ENCODE data around the gene FLOT1. TPM values are rescaled to one million over a fixed set of nuclear protein-coding genes. Genes with fewer than 3 reads are reported as not detected.

Gene FLOT1
- total and polyA plus RNA-seq, 7 experiments from 2014 or later, result 59.4 to 204 (median 85.4) TPM

- no peaks in the 10 kb centered on the region for H3K9me3 ChIP-seq (ENCODE audit: control insufficient read depth in 2 of 3, low read length in 3 of 3)
- Mint-ChIP-seq H3K4me1 (peaks cover 42 to 54% (median 47%) of the 10 kb centered on the region in 7 donors), H3K36me3 (peaks cover 13 to 57% (median 19%) of the 10 kb centered on the region in 5 donors), H3K9me3 (peaks cover 0 to 5% (median 0%) of the 10 kb centered on the region in 11 donors), H3K27ac (peak within 1 kb of the TSS; percentile 90 to 99 (median 98)), H3K27me3 (no peaks in the 10 kb centered on the region), H3K4me3 (peak within 1 kb of the TSS; percentile 90 to 100 (median 97))
- peak within 1 kb of the TSS; percentile 98 for H3K4me3 ChIP-seq (ENCODE audit: low read length)
- H3K27me3 ChIP-seq (ENCODE audit: control insufficient read depth in 2 of 2, insufficient read depth in 2 of 2, low read length in 2 of 2), result no peaks in the 10 kb centered on the region
- peak within 1 kb of the TSS; percentile 95 for H3K27ac ChIP-seq (ENCODE audit: low read depth, low read length)
- intact Hi-C loops (cut with micrococcal nuclease), result loop anchor here in 1 of 2 donors (1.0 kb wide), 1 partner anchor 31 kb away; the partner anchor contains the start of gene MDC1
- peaks cover 17 to 27% of the 10 kb centered on the region in 2 donors for H3K4me1 ChIP-seq (ENCODE audit: control insufficient read depth in 2 of 2, insufficient read depth in 2 of 2, low read length in 2 of 2)
- H3K36me3 ChIP-seq (ENCODE audit: control insufficient read depth in 2 of 3, insufficient read depth in 3 of 3, low read length in 3 of 3), result peaks cover 0 to 36% (median 0%) of the 10 kb centered on the region in 3 experiments
- DNase-seq (peak; percentile 54 to 86 (median 68)), ATAC-seq (peak; percentile 67)
- POLR2A ChIA-PET, result interaction anchor here (0.6 to 15.7 kb wide), 4 partner anchors 11 to 71 kb away, joined by 3 to 499 read pairs (median 8); partner anchors contain the start of genes DHX16, MDC1 and TUBB
- CTCF ChIA-PET, result interaction anchor here (1.3 to 8.9 kb wide), 3 partner anchors 34 to 46 kb away, joined by 3 to 304 read pairs (median 4); partner anchors contain the start of genes MDC1 and TUBB
Measured at GRCh38 chr6:30686009-30686907, 56.2 kb downstream of the FLOT1 start, which contains the start of gene PPP1R18. PPP1R18 (minus strand) TSS chr6:30686645; CDS start chr6:30686018, 627 bp downstream.

GRCh38 chr6:30685157-30686008 lies 57.1 kb downstream of the FLOT1 start:
- ATAC-seq (no peak), DNase-seq (peak in 2 of 9 donors; percentile 16 to 44)
- H3K4me1 Mint-ChIP-seq, result peaks cover 42 to 54% (median 46%) of the 10 kb centered on the region in 7 donors
- no peaks in the 10 kb centered on the region for H3K27me3 Mint-ChIP-seq
- Histone ChIP-seq H3K27me3 (ENCODE audit: control insufficient read depth in 2 of 2, insufficient read depth in 2 of 2, low read length in 2 of 2) (no peaks in the 10 kb centered on the region), H3K36me3 (ENCODE audit: control insufficient read depth in 2 of 3, insufficient read depth in 3 of 3, low read length in 3 of 3) (peaks cover 0 to 36% (median 1%) of the 10 kb centered on the region in 3 experiments), H3K4me3 (ENCODE audit: low read length) (peak overlapping the region; percentile 98), H3K9me3 (ENCODE audit: control insufficient read depth in 2 of 3, low read length in 3 of 3) (no peaks in the 10 kb centered on the region), H3K27ac (ENCODE audit: low read depth, low read length) (peak overlapping the region; percentile 95), H3K4me1 (ENCODE audit: control insufficient read depth in 2 of 2, insufficient read depth in 2 of 2, low read length in 2 of 2) (peaks cover 21 to 22% of the 10 kb centered on the region in 2 donors)
- ChIA-PET POLR2A (interaction anchor here (0.6 to 15.7 kb wide), 6 partner anchors 10 to 133 kb away, joined by 3 to 499 read pairs (median 5); partner anchors contain the start of genes DHX16, MDC1 and TUBB), CTCF (interaction anchor here (1.3 to 8.9 kb wide), 3 partner anchors 35 to 46 kb away, joined by 3 to 304 read pairs (median 4); partner anchors contain the start of genes MDC1 and TUBB)
- peaks cover 0 to 5% (median 0%) of the 10 kb centered on the region in 11 donors for H3K9me3 Mint-ChIP-seq
- peak overlapping the region; percentile 90 to 99 (median 98) for H3K27ac Mint-ChIP-seq
- peaks cover 17 to 62% (median 19%) of the 10 kb centered on the region in 5 donors for H3K36me3 Mint-ChIP-seq
- intact Hi-C loops (cut with micrococcal nuclease), result loop anchor here in 1 of 2 donors (1.0 kb wide), 1 partner anchor 32 kb away; the partner anchor contains the start of gene MDC1
- H3K4me3 Mint-ChIP-seq, result peak overlapping the region; percentile 90 to 100 (median 97)

- peak overlapping the region; percentile 95 for H3K27ac ChIP-seq (ENCODE audit: low read depth, low read length)
- H3K9me3 ChIP-seq (ENCODE audit: control insufficient read depth in 2 of 3, low read length in 3 of 3), result no peaks in the 10 kb centered on the region
- H3K27ac Mint-ChIP-seq, result peak overlapping the region; percentile 96 to 99 (median 98)
- peak overlapping the region; percentile 98 for H3K4me3 ChIP-seq (ENCODE audit: low read length)
- POLR2A ChIA-PET, result interaction anchor here (0.9 to 15.7 kb wide), 9 partner anchors 6 to 114 kb away, joined by 3 to 499 read pairs (median 7); partner anchors contain the start of genes MDC1, NRM and TUBB
- intact Hi-C loops (cut with micrococcal nuclease), result loop anchor here (5.0 kb wide), 3 partner anchors 143 to 473 kb away; partner anchors contain the start of genes CCHCR1 (in 1 of the 2) and TCF19 (in 1 of the 2)
- no peaks in the 10 kb centered on the region for H3K27me3 Mint-ChIP-seq
- CTCF ChIA-PET, result interaction anchor here (1.5 to 8.9 kb wide), 2 partner anchors 36 to 46 kb away, joined by 4 to 304 read pairs; partner anchors contain the start of genes MDC1 and TUBB
- peaks cover 42 to 53% (median 43%) of the 10 kb centered on the region in 7 donors for H3K4me1 Mint-ChIP-seq
- H3K36me3 ChIP-seq (ENCODE audit: control insufficient read depth in 2 of 3, insufficient read depth in 3 of 3, low read length in 3 of 3), result peaks cover 0 to 42% (median 5%) of the 10 kb centered on the region in 3 experiments
- peaks cover 14 to 20% of the 10 kb centered on the region in 2 donors for H3K4me1 ChIP-seq (ENCODE audit: control insufficient read depth in 2 of 2, insufficient read depth in 2 of 2, low read length in 2 of 2)
- peaks cover 18 to 68% (median 22%) of the 10 kb centered on the region in 5 donors for H3K36me3 Mint-ChIP-seq
- peaks cover 0 to 5% (median 0%) of the 10 kb centered on the region in 11 donors for H3K9me3 Mint-ChIP-seq
- H3K27me3 ChIP-seq (ENCODE audit: control insufficient read depth in 2 of 2, insufficient read depth in 2 of 2, low read length in 2 of 2), result no peaks in the 10 kb centered on the region
- DNase-seq (peak in 3 of 9 donors; percentile 31 to 59 (median 54)), ATAC-seq (no peak)
- peak overlapping the region; percentile 90 to 100 (median 97) for H3K4me3 Mint-ChIP-seq
Measured at GRCh38 chr6:30684386-30685156, 57.9 kb downstream of the FLOT1 start.

- no peaks in the 10 kb centered on the region for H3K9me3 ChIP-seq (ENCODE audit: control insufficient read depth in 2 of 3, low read length in 3 of 3)
- ATAC-seq, result no peak
- H3K27me3 ChIP-seq (ENCODE audit: control insufficient read depth in 2 of 2, insufficient read depth in 2 of 2, low read length in 2 of 2), result no peaks in the 10 kb centered on the region
- Mint-ChIP-seq H3K4me3 (peak overlapping the region; percentile 90 to 100 (median 97)), H3K27me3 (no peaks in the 10 kb centered on the region), H3K4me1 (peaks cover 40 to 52% (median 43%) of the 10 kb centered on the region in 7 donors), H3K27ac (peak overlapping the region; percentile 95 to 99 (median 97)), H3K9me3 (peaks cover 0 to 5% (median 0%) of the 10 kb centered on the region in 11 donors), H3K36me3 (peaks cover 21 to 73% (median 26%) of the 10 kb centered on the region in 5 donors)
- CTCF ChIA-PET, result interaction anchor here (8.9 kb wide), 1 partner anchor 36 kb away, joined by 304 read pairs; the partner anchor contains the start of genes MDC1 and TUBB
- H3K4me3 ChIP-seq (ENCODE audit: low read length), result peak overlapping the region; percentile 98
- peaks cover 0 to 43% (median 5%) of the 10 kb centered on the region in 3 experiments for H3K36me3 ChIP-seq (ENCODE audit: control insufficient read depth in 2 of 3, insufficient read depth in 3 of 3, low read length in 3 of 3)
- intact Hi-C loops (cut with micrococcal nuclease), result loop anchor here (2.0 to 5.0 kb wide), 4 partner anchors 127 to 473 kb away; partner anchors contain the start of genes CCHCR1 (in 1 of the 2), GNL1 (in 1 of the 2), PRR3 (in 1 of the 2) and TCF19 (in 1 of the 2)
- DNase-seq, result no peak
- peak overlapping the region; percentile 95 for H3K27ac ChIP-seq (ENCODE audit: low read depth, low read length)
- POLR2A ChIA-PET, result interaction anchor here (0.6 to 15.7 kb wide), 13 partner anchors 7 to 205 kb away, joined by 3 to 499 read pairs (median 7); partner anchors contain the start of genes MDC1, MRPS18B, NRM and PPP1R10
- peaks cover 12 to 26% of the 10 kb centered on the region in 2 donors for H3K4me1 ChIP-seq (ENCODE audit: control insufficient read depth in 2 of 2, insufficient read depth in 2 of 2, low read length in 2 of 2)
Measured at GRCh38 chr6:30683980-30684338, 58.5 kb downstream of the FLOT1 start.

Measured in naive thymus-derived CD4-positive, alpha-beta T cell (primary cell).